K562 (cell line): ENCODE data around the gene TGFB2. TPM values are rescaled to one million over a fixed set of nuclear protein-coding genes. Genes with fewer than 3 reads are reported as not detected.

Source experiments
- ATAC-seq: fragments of 200-7000 bp; cut with Tn5 transposase; 3 replicates; pipeline ENCODE4 v1.9.1; 2020; ENCODE audit warnings: moderate library complexity
- BruUV-seq: library from RNA; stranded (reverse); fragments of 400-500 nt; replicated peaks from 2 replicates; lab custom pipeline; 2021; lab: Mats Ljungman, UMichigan
- CTCF ChIA-PET: fragments of 300-600 bp; formaldehyde crosslinking; extraction: SDS; loops from one replicate; lab custom pipeline; 2021; ENCODE audit warnings: low intra/inter-chr PET ratio; lab: Yijun Ruan, JAX
- POLR2A ChIA-PET: fragments of 300-600, 350-650 bp; sonication (Branson Sonifier 250); formaldehyde crosslinking; extraction: SDS; loops from one replicate; lab custom pipeline; 2021; ENCODE audit warnings: antibody characterized with exemption, inconsistent platforms; lab: Yijun Ruan, JAX
- DNase-seq, 4 experiments: peaks; one replicate each; pipeline versions ENCODE4 v3.0.0 to v3.0.0-alpha.2; 2011 to 2018; ENCODE audit warnings: low spot score in 3 of 4, mixed read lengths in 3 of 4; ENCODE audit errors: extremely low read depth in 1 of 4
- FAIRE-seq: peaks from 2 replicates; lab custom pipeline; 2011; peaks lifted over from hg19 to GRCh38; lab: Jason Lieb, UNC
- H2AFZ ChIP-seq: 2 replicates; pipeline ENCODE4 v1.6.0; 2011; ENCODE audit warnings: low read depth, low read length, control low read depth, inconsistent platforms
- H3K27ac ChIP-seq: fragments of 200-600 bp; 3 replicates; pipeline ENCODE4 v1.8.0; 2011; ENCODE audit warnings: low read depth, mild to moderate bottlenecking, control low read depth, inconsistent platforms, low read length, moderate library complexity, mixed read lengths; ENCODE audit errors: extremely low read depth
- H3K27me3 ChIP-seq, 2 experiments: fragments of 300-600 bp in 1 of 2; 2 replicates in 1 of 2; 3 replicates in 1 of 2; pipeline versions ENCODE4 v1.6.0 to v1.8.0; 2011; ENCODE audit warnings: inconsistent platforms in 2 of 2, low read length in 2 of 2, mild to moderate bottlenecking in 1 of 2, mixed read lengths in 1 of 2, moderate library complexity in 1 of 2; ENCODE audit not compliant: control insufficient read depth in 2 of 2, insufficient read depth in 2 of 2
- H3K36me3 ChIP-seq: fragments of 300-600 bp; 3 replicates; pipeline ENCODE4 v1.8.0; 2011; ENCODE audit warnings: mild to moderate bottlenecking, low read length, inconsistent platforms; ENCODE audit not compliant: control insufficient read depth, insufficient read depth
- H3K4me1 ChIP-seq, 2 experiments: fragments of 200-600 bp in 1 of 2; replicated peaks in 1 of 2; 2 replicates in 1 of 2; 3 replicates in 1 of 2; pipeline versions ENCODE4 v1.5.1 to v1.8.0; 2011; ENCODE audit warnings: inconsistent platforms in 2 of 2, low read length in 2 of 2, mild to moderate bottlenecking in 1 of 2, mixed read lengths in 1 of 2, moderate library complexity in 1 of 2; ENCODE audit not compliant: control insufficient read depth in 2 of 2, insufficient read depth in 2 of 2
- H3K4me2 ChIP-seq: 2 replicates; pipeline ENCODE4 v1.6.1; 2011; ENCODE audit warnings: low read length, control low read depth, inconsistent platforms, mixed read lengths; ENCODE audit not compliant: insufficient read depth
- H3K4me3 ChIP-seq: fragments of 200-600 bp; sonication (generic), shearing (Covaris generic); 2 replicates; pipeline ENCODE4 v1.5.1; 2016; ENCODE audit warnings: control low read depth, inconsistent platforms
- H3K79me2 ChIP-seq: fragments of 200-600 bp; 3 replicates; pipeline ENCODE4 v1.8.0; 2011; ENCODE audit warnings: low read length, inconsistent platforms; ENCODE audit not compliant: control insufficient read depth, insufficient read depth
- H3K9ac ChIP-seq, 2 experiments: 2 replicates each; pipeline versions ENCODE4 v1.6.0 to v1.6.1; 2011; ENCODE audit warnings: low read depth in 2 of 2, low read length in 2 of 2, control low read depth in 1 of 2, inconsistent platforms in 1 of 2, mild to moderate bottlenecking in 1 of 2, mixed read lengths in 1 of 2; ENCODE audit not compliant: insufficient read depth in 1 of 2
- H3K9me1 ChIP-seq: one replicate; pipeline ENCODE4 v1.6.0; 2011; ENCODE audit warnings: inconsistent platforms, mild to moderate bottlenecking, low read length, moderate library complexity; ENCODE audit not compliant: control insufficient read depth, insufficient read depth
- H3K9me3 ChIP-seq: replicated peaks from 2 replicates; pipeline ENCODE4 v1.5.1; 2011; ENCODE audit warnings: low read depth, low read length, inconsistent platforms; ENCODE audit not compliant: control insufficient read depth, insufficient read depth
- H4K20me1 ChIP-seq: replicated peaks from 2 replicates; pipeline ENCODE4 v1.6.1; 2011; ENCODE audit warnings: low read length, inconsistent platforms, mixed read lengths; ENCODE audit not compliant: control insufficient read depth, insufficient read depth
- CREM ChIP-seq: IDR thresholded peaks from 2 replicates; pipeline ENCODE4 v1.6.1; 2014; ENCODE audit warnings: antibody characterized with exemption, low read depth
- E2F3 ChIP-seq: fragments of 250-450 bp; sonication (Bioruptor Pico); IDR thresholded peaks from 2 replicates; pipeline ENCODE4 v1.4.0; 2020; ENCODE audit warnings: mild to moderate bottlenecking
- GATA2 ChIP-seq: sonication (generic); formaldehyde crosslinking; IDR thresholded peaks from 2 replicates; pipeline ENCODE4 v1.4.0; 2020; ENCODE audit warnings: mild to moderate bottlenecking, missing genetic modification reagents
- HNRNPUL1 ChIP-seq: fragments of 200-400 bp; formaldehyde crosslinking; IDR thresholded peaks from 2 replicates; pipeline ENCODE4 v1.6.1; 2017; ENCODE audit warnings: low read length
- NR2F6 ChIP-seq: fragments of 450-650 bp; formaldehyde crosslinking; IDR thresholded peaks from 2 replicates; pipeline ENCODE4 v1.4.0; 2020; ENCODE audit warnings: mild to moderate bottlenecking
- PML ChIP-seq: IDR thresholded peaks from 2 replicates; pipeline ENCODE4 v1.6.1; 2012; ENCODE audit warnings: low read length, inconsistent platforms
- POLR2G ChIP-seq: fragments of 200-400 bp; formaldehyde crosslinking; IDR thresholded peaks from 2 replicates; pipeline ENCODE4 v1.6.1; 2017; ENCODE audit warnings: low read depth, mild to moderate bottlenecking, antibody characterized with exemption, low read length, moderate library complexity
- SAFB2 ChIP-seq: fragments of 200-400 bp; formaldehyde crosslinking; IDR thresholded peaks from 2 replicates; pipeline ENCODE4 v1.6.1; 2018; ENCODE audit warnings: borderline replicate concordance, low read length, low read depth, moderate library complexity; ENCODE audit not compliant: severe bottlenecking
- SPI1 ChIP-seq: IDR thresholded peaks from 2 replicates; pipeline ENCODE4 v1.6.1; 2011; ENCODE audit warnings: low read depth, low read length, control low read depth, borderline replicate concordance
- TEAD2 ChIP-seq: fragments of 450-650 bp; IDR thresholded peaks from 2 replicates; pipeline ENCODE4 v1.6.1; 2016; ENCODE audit warnings: missing genetic modification characterization, control low read depth, missing compliant biosample characterization
- WGBS: fragments of 100-300 bp; shearing (Covaris generic); methylation state at CpG from one replicate; pipeline ENCODE4 v1.1.6; 2016; ENCODE audit warnings: low coverage, mixed read lengths; ENCODE audit not compliant: insufficient coverage; ENCODE audit errors: missing lambda C conversion rate; 5-methylcytosine and 5-hydroxymethylcytosine counted together
- in situ Hi-C: fragments of 300-500 bp; cut with MboI; formaldehyde crosslinking; loops from 4 replicates; pipeline ENCODE4 v1.15.0; 2018; ENCODE audit warnings: inconsistent platforms, mixed read lengths
- intact Hi-C: fragments of 100-400 bp; cut with micrococcal nuclease; formaldehyde crosslinking; loops from 2 replicates; pipeline ENCODE4 v1.14.2; 2022
- polyA plus RNA-seq, 8 experiments: library from polyadenylated mRNA; depleted of rRNA in 4 of 8; stranded (reverse) in 5 of 8; unstranded in 3 of 8; fragments of >200 nt; fragmentation: Nextera tagmentation in 2 of 8; fragmentation: Illumina TruSeq in 1 of 8; extraction: Ambion mirVana in 2 of 8; extraction: Trizol in 1 of 8; gene quantifications; 2 replicates each; pipeline versions ENCODE4 v1.2.1 to v1.2.3, GENCODE V29; 2011 to 2014; ENCODE audit warnings: inconsistent platforms in 1 of 8, missing spikeins in 1 of 8
- total RNA-seq, 7 experiments: library from RNA; depleted of rRNA in 6 of 7; stranded (reverse); fragments of >200 nt in 6 of 7; fragmentation: Illumina TruSeq in 2 of 7; extraction: Trizol in 2 of 7; gene quantifications; 2 replicates each; pipeline versions ENCODE4 v1.2.1 to v1.2.3, GENCODE V29; 2011 to 2021; ENCODE audit warnings: low replicate concordance in 1 of 7
- TF ChIP-seq, protein P1 (sequence below): fragments of 450-650 bp; IDR thresholded peaks from 2 replicates; pipeline ENCODE4 v1.6.1; 2018; ENCODE audit warnings: mild to moderate bottlenecking, low read depth; ENCODE audit not compliant: partially characterized antibody
- TF ChIP-seq, protein P2 (sequence below): fragments of 200-800 bp; sonication (Bioruptor generic); IDR thresholded peaks from 2 replicates; pipeline ENCODE4 v1.6.1; 2017; ENCODE audit warnings: missing genetic modification characterization, missing compliant biosample characterization
- TF ChIP-seq, protein P3 (sequence below), 2 experiments: fragments of 450-650 bp in 1 of 2; IDR thresholded peaks; 2 replicates each; pipeline ENCODE4 v1.6.1; 2011 to 2017; ENCODE audit warnings: low read depth in 2 of 2, antibody characterized with exemption in 1 of 2, borderline replicate concordance in 1 of 2, low read length in 1 of 2, mild to moderate bottlenecking in 1 of 2, mixed read lengths in 1 of 2; ENCODE audit not compliant: control insufficient read depth in 1 of 2

TGFB2 gene
- total and polyA plus RNA-seq, 9 of the 15 experiments (the other 6 are each of a cell fraction or from before 2014, with no cell fraction given): 0.03 to 0.41 (median 0.11) TPM; not detected in 3

DNA sequence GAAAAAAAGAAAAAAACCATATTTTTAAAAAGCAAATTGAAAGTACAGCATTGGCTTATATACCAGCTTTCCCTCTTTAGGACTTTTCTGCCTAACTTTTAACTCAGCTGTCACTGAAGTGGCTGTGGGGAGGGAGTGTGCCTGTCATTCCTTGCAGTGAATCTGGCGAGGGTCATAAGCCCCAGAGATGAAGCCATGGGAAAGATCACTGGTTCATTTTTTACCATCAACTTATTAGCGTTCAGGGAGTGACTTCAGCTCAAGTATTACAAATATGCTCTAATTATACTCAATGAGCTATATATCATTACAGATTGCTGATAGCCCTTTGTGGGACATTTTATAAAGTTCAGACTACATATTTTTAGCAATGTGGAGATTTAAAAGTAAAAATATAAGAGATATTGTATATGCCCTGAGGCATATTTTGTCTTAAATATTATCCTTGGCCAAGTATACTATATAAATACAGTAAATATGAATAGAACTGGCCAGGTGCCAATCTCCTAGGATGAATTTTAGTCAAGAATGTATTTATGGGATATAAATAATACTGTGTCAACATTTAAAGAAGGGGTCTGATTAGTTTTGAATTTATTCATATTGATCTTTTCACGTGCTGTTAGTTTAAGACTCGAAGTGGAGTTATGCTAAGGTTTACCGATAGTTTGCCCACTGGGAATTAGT lies 4.4 kb downstream of the TGFB2 start (continued):
- TF ChIP-seq, protein P1, sequence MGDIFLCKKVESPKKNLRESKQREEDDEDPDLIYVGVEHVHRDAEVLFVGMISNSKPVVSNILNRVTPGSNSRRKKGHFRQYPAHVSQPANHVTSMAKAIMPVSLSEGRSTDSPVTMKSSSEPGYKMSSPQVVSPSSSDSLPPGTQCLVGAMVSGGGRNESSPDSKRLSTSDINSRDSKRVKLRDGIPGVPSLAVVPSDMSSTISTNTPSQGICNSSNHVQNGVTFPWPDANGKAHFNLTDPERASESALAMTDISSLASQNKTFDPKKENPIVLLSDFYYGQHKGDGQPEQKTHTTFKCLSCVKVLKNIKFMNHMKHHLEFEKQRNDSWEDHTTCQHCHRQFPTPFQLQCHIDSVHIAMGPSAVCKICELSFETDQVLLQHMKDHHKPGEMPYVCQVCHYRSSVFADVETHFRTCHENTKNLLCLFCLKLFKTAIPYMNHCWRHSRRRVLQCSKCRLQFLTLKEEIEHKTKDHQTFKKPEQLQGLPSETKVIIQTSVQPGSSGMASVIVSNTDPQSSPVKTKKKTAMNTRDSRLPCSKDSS: no peak
- TF ChIP-seq SAFB2 (no peak), PML (no peak), POLR2G (no peak)
- TF ChIP-seq, protein P2, sequence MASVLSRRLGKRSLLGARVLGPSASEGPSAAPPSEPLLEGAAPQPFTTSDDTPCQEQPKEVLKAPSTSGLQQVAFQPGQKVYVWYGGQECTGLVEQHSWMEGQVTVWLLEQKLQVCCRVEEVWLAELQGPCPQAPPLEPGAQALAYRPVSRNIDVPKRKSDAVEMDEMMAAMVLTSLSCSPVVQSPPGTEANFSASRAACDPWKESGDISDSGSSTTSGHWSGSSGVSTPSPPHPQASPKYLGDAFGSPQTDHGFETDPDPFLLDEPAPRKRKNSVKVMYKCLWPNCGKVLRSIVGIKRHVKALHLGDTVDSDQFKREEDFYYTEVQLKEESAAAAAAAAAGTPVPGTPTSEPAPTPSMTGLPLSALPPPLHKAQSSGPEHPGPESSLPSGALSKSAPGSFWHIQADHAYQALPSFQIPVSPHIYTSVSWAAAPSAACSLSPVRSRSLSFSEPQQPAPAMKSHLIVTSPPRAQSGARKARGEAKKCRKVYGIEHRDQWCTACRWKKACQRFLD: no peak

DNA sequence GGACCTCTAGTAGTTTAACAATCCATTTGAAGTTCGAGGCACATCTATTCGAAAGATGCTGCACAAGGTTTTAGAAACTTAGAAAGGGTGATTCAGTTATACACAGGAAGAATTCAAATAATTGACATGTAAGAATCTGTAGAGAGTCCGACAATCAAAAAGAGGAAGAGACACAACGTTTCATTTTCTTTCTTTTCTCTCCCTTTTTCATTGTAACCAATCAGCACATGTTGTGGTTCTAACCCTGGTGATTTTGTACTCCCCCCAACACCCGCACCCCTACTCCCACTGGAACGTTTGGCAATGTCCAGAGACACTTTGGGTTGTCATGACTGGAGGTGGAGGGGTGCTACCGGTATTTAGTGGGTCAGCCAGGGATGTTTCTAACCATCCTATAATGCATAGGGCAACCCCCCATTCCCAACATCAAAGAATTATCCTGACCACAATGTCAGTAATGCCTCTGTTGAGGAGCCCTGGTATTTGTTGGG lies 4.9 kb downstream of the TGFB2 start:
- H3K4me1 ChIP-seq: peaks cover 2 to 15% of the 10 kb centered on the region in 2 experiments; a peak in 3 of 5 replicates
- no TSS peak for BruUV-seq
- H2AFZ ChIP-seq: no peak overlapping the region; the same call in 1 of the 2 replicates
- DNase-seq (no peak), FAIRE-seq (no peak), ATAC-seq (no peak)
- in situ Hi-C loops: loop anchor here (10.0 kb wide), 1 partner anchor 205 kb away; no protein-coding TSS in a partner anchor
- no peaks in the 10 kb centered on the region for H3K9me1 ChIP-seq
- H3K9me3 ChIP-seq: no peaks in the 10 kb centered on the region
- H3K4me2 ChIP-seq: no peak overlapping the region
- TF ChIP-seq HNRNPUL1 (no peak), E2F3 (CRISPR knock-in tag) (no peak), SPI1 (peak; percentile 43; the same call in 1 of the 2 replicates), TEAD2 (tag) (no peak), GATA2 (CRISPR knock-in tag) (no peak), CREM (no peak), NR2F6 (CRISPR knock-in tag) (no peak)
- TF ChIP-seq, protein P3, sequence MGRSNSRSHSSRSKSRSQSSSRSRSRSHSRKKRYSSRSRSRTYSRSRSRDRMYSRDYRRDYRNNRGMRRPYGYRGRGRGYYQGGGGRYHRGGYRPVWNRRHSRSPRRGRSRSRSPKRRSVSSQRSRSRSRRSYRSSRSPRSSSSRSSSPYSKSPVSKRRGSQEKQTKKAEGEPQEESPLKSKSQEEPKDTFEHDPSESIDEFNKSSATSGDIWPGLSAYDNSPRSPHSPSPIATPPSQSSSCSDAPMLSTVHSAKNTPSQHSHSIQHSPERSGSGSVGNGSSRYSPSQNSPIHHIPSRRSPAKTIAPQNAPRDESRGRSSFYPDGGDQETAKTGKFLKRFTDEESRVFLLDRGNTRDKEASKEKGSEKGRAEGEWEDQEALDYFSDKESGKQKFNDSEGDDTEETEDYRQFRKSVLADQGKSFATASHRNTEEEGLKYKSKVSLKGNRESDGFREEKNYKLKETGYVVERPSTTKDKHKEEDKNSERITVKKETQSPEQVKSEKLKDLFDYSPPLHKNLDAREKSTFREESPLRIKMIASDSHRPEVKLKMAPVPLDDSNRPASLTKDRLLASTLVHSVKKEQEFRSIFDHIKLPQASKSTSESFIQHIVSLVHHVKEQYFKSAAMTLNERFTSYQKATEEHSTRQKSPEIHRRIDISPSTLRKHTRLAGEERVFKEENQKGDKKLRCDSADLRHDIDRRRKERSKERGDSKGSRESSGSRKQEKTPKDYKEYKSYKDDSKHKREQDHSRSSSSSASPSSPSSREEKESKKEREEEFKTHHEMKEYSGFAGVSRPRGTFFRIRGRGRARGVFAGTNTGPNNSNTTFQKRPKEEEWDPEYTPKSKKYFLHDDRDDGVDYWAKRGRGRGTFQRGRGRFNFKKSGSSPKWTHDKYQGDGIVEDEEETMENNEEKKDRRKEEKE (IDR thresholded peaks at IDR 0.05; ENCODE audit: borderline replicate concordance in 1 of 2, control insufficient read depth in 1 of 2, low read depth in 2 of 2, low read length in 1 of 2): no peak
- H3K27ac ChIP-seq: no peak overlapping the region
- H3K36me3 ChIP-seq: no peaks in the 10 kb centered on the region
- no peaks in the 10 kb centered on the region for H3K79me2 ChIP-seq
- 23% methylated on average over 7 of the region's 7 CpGs for WGBS
- H3K9ac ChIP-seq: no peak overlapping the region
- H3K27me3 ChIP-seq: no peaks in the 10 kb centered on the region
- intact Hi-C loops: loop anchor here (2.0 kb wide), 1 partner anchor 45 kb away; no protein-coding TSS in a partner anchor
- ChIA-PET POLR2A (interaction anchor here (0.6 to 0.9 kb wide), 2 partner anchors 8 to 65 kb away, joined by 3 read pairs; partner anchors contain the start of gene RRP15), CTCF (interaction anchor here (1.1 kb wide), 1 partner anchor 20 kb away, joined by 3 read pairs; no protein-coding TSS in a partner anchor)
- no peaks in the 10 kb centered on the region for H4K20me1 ChIP-seq
- no peak overlapping the region for H3K4me3 ChIP-seq
